ENCODE measurements around the gene DMWD.
"Not testable (repeated sequence)": the region's sequence is repeated elsewhere in the genome, so short reads cannot be mapped to it uniquely, and the experiment has no call there.

The DMWD gene

GRCh38 chr19:45751483-45751882 lies 41.2 kb downstream of the DMWD start:
- in situ Hi-C loops (cut with MboI; ENCODE audit: low sequenced_read_pairs); H3K27me3 ChIP-seq (ENCODE audit: low read depth); H3K36me3 ChIP-seq (replicated peaks); DNase-seq (ENCODE audit: low spot score in 2 of 2); H3K9me3 ChIP-seq; H3K4me3 ChIP-seq; H3K4me1 ChIP-seq: not testable (repeated sequence)

GRCh38 chr19:45747513-45747912 lies 45.1 kb downstream of the DMWD start:
- DNase-seq (ENCODE audit: low spot score in 2 of 2), result no peak
- Histone ChIP-seq H3K9me3 (no peaks in the 10 kb centered on the region), H3K36me3 (replicated peaks) (no peaks in the 10 kb centered on the region), H3K4me3 (no peak overlapping the region), H3K4me1 (no peaks in the 10 kb centered on the region), H3K27me3 (ENCODE audit: low read depth) (no peaks in the 10 kb centered on the region)
- in situ Hi-C loops (cut with MboI; ENCODE audit: low sequenced_read_pairs), result no loop called here

GRCh38 chr19:45746866-45747265 lies 45.8 kb downstream of the DMWD start:
- in situ Hi-C loops (cut with MboI; ENCODE audit: low sequenced_read_pairs), result no loop called here
- no peak for DNase-seq (ENCODE audit: low spot score in 2 of 2)

GRCh38 chr19:45745606-45746005 lies 47.0 kb downstream of the DMWD start:
- no peak overlapping the region for H3K4me3 ChIP-seq
- H3K27me3 ChIP-seq (ENCODE audit: low read depth), result no peaks in the 10 kb centered on the region
- no peaks in the 10 kb centered on the region for H3K4me1 ChIP-seq
- in situ Hi-C loops (cut with MboI; ENCODE audit: low sequenced_read_pairs), result no loop called here
- no peaks in the 10 kb centered on the region for H3K9me3 ChIP-seq
- no peaks in the 10 kb centered on the region for H3K36me3 ChIP-seq (replicated peaks)
- DNase-seq (ENCODE audit: low spot score in 2 of 2), result no peak

More at GRCh38 chr19:45746866-45747265, 45.8 kb downstream of the DMWD start:
- Histone ChIP-seq H3K27me3 (ENCODE audit: low read depth) (no peaks in the 10 kb centered on the region), H3K9me3 (no peaks in the 10 kb centered on the region), H3K36me3 (replicated peaks) (no peaks in the 10 kb centered on the region), H3K4me1 (no peaks in the 10 kb centered on the region), H3K4me3 (no peak overlapping the region)

GRCh38 chr19:45742969-45743368 lies 49.7 kb downstream of the DMWD start:
- Histone ChIP-seq H3K27me3 (ENCODE audit: low read depth) (no peaks in the 10 kb centered on the region), H3K4me1 (no peaks in the 10 kb centered on the region), H3K9me3 (no peaks in the 10 kb centered on the region), H3K36me3 (replicated peaks) (no peaks in the 10 kb centered on the region), H3K4me3 (no peak overlapping the region)
- DNase-seq (ENCODE audit: low spot score in 2 of 2), result no peak
- in situ Hi-C loops (cut with MboI; ENCODE audit: low sequenced_read_pairs), result no loop called here

GRCh38 chr19:45739498-45740439 lies 52.9 kb downstream of the DMWD start:
- no peaks in the 10 kb centered on the region for H3K4me1 ChIP-seq
- peak in 1 of 2 experiments; percentile 16 for DNase-seq (ENCODE audit: low spot score in 2 of 2)
- in situ Hi-C loops (cut with MboI; ENCODE audit: low sequenced_read_pairs), result no loop called here
- H3K9me3 ChIP-seq, result no peaks in the 10 kb centered on the region
- H3K36me3 ChIP-seq (replicated peaks), result no peaks in the 10 kb centered on the region
- no peaks in the 10 kb centered on the region for H3K27me3 ChIP-seq (ENCODE audit: low read depth)
- H3K4me3 ChIP-seq, result no peak overlapping the region

GRCh38 chr19:45733160-45733810 lies 59.4 kb downstream of the DMWD start, which contains the start of gene MEIOSIN:
TSS of gene MEIOSIN (plus strand) at chr19:45733439. CDS start at chr19:45735377, 1,938 bp downstream.
- no peaks in the 10 kb centered on the region for H3K9me3 ChIP-seq
- no peak within 1 kb of the TSS for H3K4me3 ChIP-seq
- peaks cover 12% of the 10 kb centered on the region for H3K4me1 ChIP-seq
- no peaks in the 10 kb centered on the region for H3K36me3 ChIP-seq (replicated peaks)
- H3K27me3 ChIP-seq (ENCODE audit: low read depth), result no peaks in the 10 kb centered on the region
- no peak for DNase-seq (ENCODE audit: low spot score in 2 of 2)
- in situ Hi-C loops (cut with MboI; ENCODE audit: low sequenced_read_pairs), result no loop called here

Measured in HAP-1 (cell line).